Activated CD8-positive, alpha-beta memory T cell treated with anti-CD3 and anti-CD28 coated beads, Interleukin-2, amount 10 ng/mL, durations not matched to agents 7 days and 5 days (primary cell): ENCODE results near the gene MAML3. TPM values are rescaled to one million over a fixed set of nuclear protein-coding genes. Genes with fewer than 3 reads are reported as not detected.

Experiments
- ATAC-seq: fragments of 150-1000 bp; cut with Tn5 transposase; one replicate; pipeline ENCODE4 v1.10.0; 2021; ENCODE audit warnings: moderate library complexity
- CTCF ChIA-PET: fragments of 350-600 bp; sonication (Branson Sonifier 250); formaldehyde crosslinking; loops from one replicate; lab custom pipeline; 2021; ENCODE audit warnings: antibody characterized with exemption; lab: Charles Lee
- DNase-seq: peaks from one replicate; pipeline ENCODE4 v3.0.0-alpha.2; 2020
- H3K27ac Mint-ChIP-seq: one replicate; pipeline ENCODE4 v1.8.0; 2021; ENCODE audit warnings: mild to moderate bottlenecking, mixed read lengths
- H3K27me3 Mint-ChIP-seq: one replicate; pipeline ENCODE4 v1.8.0; 2021; ENCODE audit warnings: mixed read lengths
- H3K36me3 Mint-ChIP-seq: one replicate; pipeline ENCODE4 v1.8.0; 2021; ENCODE audit warnings: mild to moderate bottlenecking, mixed read lengths
- H3K4me1 Mint-ChIP-seq: one replicate; pipeline ENCODE4 v1.8.0; 2021; ENCODE audit warnings: mixed read lengths
- H3K4me3 Mint-ChIP-seq: one replicate; pipeline ENCODE4 v1.8.0; 2021; ENCODE audit warnings: mild to moderate bottlenecking, moderate library complexity, mixed read lengths
- H3K9me3 Mint-ChIP-seq: one replicate; pipeline ENCODE4 v1.8.0; 2022; ENCODE audit warnings: low read depth, mixed read lengths
- total RNA-seq, 2 experiments: library from RNA; stranded (reverse); gene quantifications; one replicate each; pipeline ENCODE4 v1.2.3, GENCODE V29; 2021

MAML3 gene
- total RNA-seq, 2 experiments from 2014 or later = 1.8 to 4.3 TPM

DNA sequence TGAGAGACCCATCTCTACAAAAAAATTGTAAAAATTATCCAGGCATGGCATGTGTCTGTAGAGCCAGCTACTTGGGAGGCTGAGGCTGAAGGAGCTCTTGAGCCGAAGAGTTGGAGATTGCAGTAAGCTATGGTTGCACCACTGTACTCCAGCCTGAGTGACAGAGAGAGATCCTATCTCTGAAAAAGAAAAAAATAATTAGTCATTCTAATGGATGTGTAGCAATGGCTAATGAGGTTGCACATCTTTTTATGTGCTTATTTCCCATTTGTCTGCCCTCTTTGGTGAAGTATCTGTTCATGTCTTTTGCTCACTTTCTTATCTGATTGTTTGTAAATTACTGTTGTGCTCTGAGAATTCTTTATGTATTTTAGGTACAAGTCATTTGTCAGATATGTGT, 19.0 kb upstream of the MAML3 start:
- H3K36me3 Mint-ChIP-seq = no peaks in the 10 kb centered on the region
- H3K27me3 Mint-ChIP-seq = peaks cover 40% of the 10 kb centered on the region
- no peaks in the 10 kb centered on the region for H3K9me3 Mint-ChIP-seq
- DNase-seq (no peak), ATAC-seq (no peak)
- no peak overlapping the region for H3K4me3 Mint-ChIP-seq
- no peak overlapping the region for H3K27ac Mint-ChIP-seq
- peaks cover 8% of the 10 kb centered on the region for H3K4me1 Mint-ChIP-seq
- CTCF ChIA-PET = no interaction called here

DNA sequence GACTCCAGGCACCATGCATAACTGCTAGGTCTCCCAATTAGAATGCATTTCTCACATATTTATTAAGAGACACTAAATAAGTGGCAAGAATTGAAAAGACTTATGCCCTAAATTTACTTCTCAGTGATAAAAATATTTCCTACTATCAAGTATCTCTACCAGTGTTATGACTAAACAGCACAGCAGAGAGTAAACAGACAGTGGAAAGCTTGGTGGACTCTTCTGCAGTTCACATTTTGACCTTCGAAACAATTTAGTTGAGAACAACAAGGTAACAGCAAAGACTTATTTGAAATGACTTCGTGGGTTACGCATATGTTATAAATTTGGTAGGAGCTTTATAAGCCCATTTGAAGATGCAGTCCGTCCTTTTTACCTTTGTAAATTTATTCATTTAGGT, 16.3 kb upstream of the MAML3 start:
- Mint-ChIP-seq H3K27ac (no peak overlapping the region), H3K36me3 (no peaks in the 10 kb centered on the region), H3K4me3 (no peak overlapping the region), H3K9me3 (no peaks in the 10 kb centered on the region), H3K27me3 (peaks cover 33% of the 10 kb centered on the region), H3K4me1 (peaks cover 6% of the 10 kb centered on the region)
- DNase-seq = no peak
- ATAC-seq = no peak
- CTCF ChIA-PET = interaction anchor here (1.2 kb wide), 1 partner anchor 65 kb away, joined by 3 read pairs; no protein-coding TSS in a partner anchor

DNA sequence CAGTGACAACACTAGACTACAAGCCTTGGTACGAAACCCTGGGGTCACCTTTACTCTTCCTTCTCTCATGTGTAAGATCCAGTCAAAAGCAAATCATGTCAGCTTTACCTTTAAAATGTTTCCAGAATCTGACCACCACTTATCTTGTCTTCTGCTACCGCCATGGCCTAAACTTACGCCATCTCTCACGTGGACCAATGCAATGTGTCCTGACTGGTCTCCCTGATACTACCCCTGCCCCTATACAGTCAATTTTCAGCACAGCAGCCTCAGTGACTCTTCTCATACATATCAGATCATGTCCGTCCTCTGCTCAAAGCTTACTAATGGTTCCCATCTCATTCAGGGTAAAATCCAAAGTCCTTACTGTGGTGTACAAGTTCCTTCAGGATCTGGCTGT, 15.0 kb upstream of the MAML3 start:
- H3K4me3 Mint-ChIP-seq = no peak overlapping the region
- DNase-seq (no peak), ATAC-seq (no peak)
- no peaks in the 10 kb centered on the region for H3K36me3 Mint-ChIP-seq
- peaks cover 26% of the 10 kb centered on the region for H3K27me3 Mint-ChIP-seq
- H3K4me1 Mint-ChIP-seq = no peaks in the 10 kb centered on the region
- CTCF ChIA-PET = no interaction called here
- H3K27ac Mint-ChIP-seq = no peak overlapping the region
- no peaks in the 10 kb centered on the region for H3K9me3 Mint-ChIP-seq

DNA sequence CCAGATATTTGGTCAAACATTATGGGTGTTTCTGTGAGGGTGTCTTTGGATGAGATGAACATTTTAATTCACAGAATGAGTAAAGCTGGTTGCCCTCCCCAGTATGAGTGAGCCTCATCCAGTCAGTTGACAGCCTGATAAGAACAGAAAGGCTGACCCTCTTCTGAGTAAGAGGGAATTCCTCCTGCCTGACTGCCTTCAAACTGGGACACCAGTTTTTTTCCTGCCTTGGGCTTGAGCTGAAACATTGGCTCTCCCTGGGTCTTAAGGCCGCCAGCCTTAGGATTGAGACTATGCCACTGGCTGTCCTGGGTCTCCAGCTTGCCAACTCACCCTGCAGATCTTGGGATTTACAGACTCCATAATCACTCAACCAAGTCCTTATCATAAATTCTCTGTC, 14.5 kb upstream of the MAML3 start:
- Mint-ChIP-seq H3K27ac (no peak overlapping the region), H3K27me3 (peaks cover 25% of the 10 kb centered on the region), H3K4me3 (no peak overlapping the region), H3K4me1 (peaks cover 2% of the 10 kb centered on the region), H3K36me3 (no peaks in the 10 kb centered on the region), H3K9me3 (no peaks in the 10 kb centered on the region)
- CTCF ChIA-PET = no interaction called here
- ATAC-seq (no peak), DNase-seq (no peak)

DNA sequence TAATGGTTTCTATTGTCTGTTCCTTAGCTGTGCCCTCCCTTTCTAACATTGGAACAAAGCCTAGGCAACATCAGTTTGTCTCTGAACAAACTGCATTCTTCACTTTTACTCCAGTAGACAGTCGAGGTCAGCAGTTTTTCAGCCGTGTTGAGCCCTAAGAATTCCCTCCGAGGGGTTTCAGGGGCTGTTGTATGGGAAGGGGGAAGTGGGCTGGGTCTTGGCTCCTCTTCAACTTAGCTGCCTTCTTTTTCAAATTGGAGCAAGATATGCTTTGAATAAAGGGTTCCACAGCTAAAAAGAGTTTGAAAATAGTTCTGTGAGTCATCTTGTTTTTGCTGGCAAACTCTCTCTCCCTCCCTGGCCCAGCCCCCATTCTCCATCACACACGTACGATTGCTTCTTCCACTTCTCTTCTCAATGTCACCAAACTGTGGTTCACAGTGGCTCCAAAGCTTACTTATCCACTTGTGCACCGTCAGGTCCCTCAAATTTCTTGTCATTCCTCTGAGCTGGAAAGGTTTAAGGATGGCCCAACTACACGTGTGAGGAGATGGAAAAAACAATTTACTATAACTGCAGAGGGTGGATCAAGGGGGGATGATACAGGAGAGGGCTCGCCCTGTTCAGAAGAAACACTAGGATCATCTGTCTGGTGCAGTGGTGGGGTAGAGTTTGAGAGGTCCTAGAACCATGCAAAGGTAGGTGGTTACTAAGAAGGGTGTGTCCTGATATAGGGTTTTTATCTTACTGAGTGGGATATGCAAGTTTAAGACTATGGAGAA, 9.2 kb upstream of the MAML3 start:
- Mint-ChIP-seq H3K27ac (no peak overlapping the region), H3K4me3 (no peak overlapping the region), H3K4me1 (peaks cover 7% of the 10 kb centered on the region), H3K36me3 (no peaks in the 10 kb centered on the region), H3K9me3 (no peaks in the 10 kb centered on the region), H3K27me3 (peaks cover 9% of the 10 kb centered on the region)
- DNase-seq = no peak
- CTCF ChIA-PET = interaction anchor here (0.5 to 1.5 kb wide), 4 partner anchors 30 to 1223 kb away, joined by 3 to 6 read pairs (median 4); no protein-coding TSS in a partner anchor
- no peak for ATAC-seq

DNA sequence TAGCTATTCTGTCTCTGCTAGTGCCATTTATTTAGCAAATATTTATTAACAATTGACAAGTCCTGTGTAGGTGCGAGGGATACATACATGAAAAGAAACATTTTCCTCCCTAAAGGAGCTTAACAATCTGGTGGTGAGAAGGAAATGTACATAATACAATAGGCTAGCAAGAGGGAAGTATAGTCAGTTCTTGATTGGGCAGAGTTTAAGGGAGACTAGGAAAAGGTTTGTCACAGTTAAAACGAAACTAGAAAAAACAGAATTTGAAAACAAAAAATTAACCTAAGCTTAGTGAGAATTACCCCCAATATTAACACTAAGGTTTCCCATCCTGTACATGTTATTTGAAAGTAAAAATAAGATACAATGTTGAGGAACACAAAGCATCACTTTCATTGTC, 8.6 kb upstream of the MAML3 start:
- DNase-seq = no peak
- Mint-ChIP-seq H3K27me3 (peaks cover 9% of the 10 kb centered on the region), H3K9me3 (no peaks in the 10 kb centered on the region), H3K36me3 (no peaks in the 10 kb centered on the region), H3K4me1 (peaks cover 7% of the 10 kb centered on the region), H3K4me3 (no peak overlapping the region), H3K27ac (no peak overlapping the region)
- CTCF ChIA-PET = interaction anchor here (0.5 to 1.5 kb wide), 5 partner anchors 12 to 1224 kb away, joined by 3 to 6 read pairs (median 5); no protein-coding TSS in a partner anchor
- ATAC-seq = no peak

DNA sequence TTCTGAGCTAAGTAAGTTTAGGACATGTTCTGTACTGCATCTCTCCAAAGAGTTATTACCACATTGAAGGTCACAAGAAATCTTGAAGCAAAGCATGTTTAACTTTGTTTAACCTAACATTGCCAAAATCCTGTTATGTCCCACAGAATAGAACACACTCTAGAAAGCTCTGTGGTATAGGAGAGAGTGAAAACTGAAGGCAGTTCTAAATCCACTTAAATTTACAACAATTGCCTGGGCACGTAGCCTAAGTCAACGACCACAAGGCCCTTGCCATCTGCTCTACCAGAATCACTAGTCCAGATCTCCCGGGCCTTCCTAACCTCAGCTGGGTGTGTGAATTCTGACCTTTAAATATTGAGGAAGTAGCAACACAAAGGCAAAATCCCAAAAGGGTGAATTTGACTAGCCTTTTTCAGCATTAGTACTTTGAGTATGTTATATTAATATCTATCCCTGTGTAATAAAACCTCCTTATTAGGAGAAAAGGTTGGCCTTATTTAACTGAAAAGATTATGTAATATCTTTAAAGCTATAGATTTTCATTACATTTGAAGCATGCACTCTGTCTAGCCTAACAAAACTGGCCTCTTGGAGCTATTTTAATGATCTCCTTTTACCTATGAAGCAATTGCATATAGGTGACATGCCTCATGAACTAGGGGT, 4.5 kb upstream of the MAML3 start:
- H3K9me3 Mint-ChIP-seq = no peaks in the 10 kb centered on the region
- H3K27ac Mint-ChIP-seq = no peak overlapping the region
- ATAC-seq = no peak
- CTCF ChIA-PET = interaction anchor here (1.1 to 3.3 kb wide), 3 partner anchors 94 to 146 kb away, joined by 3 to 17 read pairs (median 5); no protein-coding TSS in a partner anchor
- peaks cover 26% of the 10 kb centered on the region for H3K27me3 Mint-ChIP-seq
- H3K36me3 Mint-ChIP-seq = no peaks in the 10 kb centered on the region
- H3K4me1 Mint-ChIP-seq = peaks cover 35% of the 10 kb centered on the region
- DNase-seq = no peak
- H3K4me3 Mint-ChIP-seq = no peak overlapping the region

DNA sequence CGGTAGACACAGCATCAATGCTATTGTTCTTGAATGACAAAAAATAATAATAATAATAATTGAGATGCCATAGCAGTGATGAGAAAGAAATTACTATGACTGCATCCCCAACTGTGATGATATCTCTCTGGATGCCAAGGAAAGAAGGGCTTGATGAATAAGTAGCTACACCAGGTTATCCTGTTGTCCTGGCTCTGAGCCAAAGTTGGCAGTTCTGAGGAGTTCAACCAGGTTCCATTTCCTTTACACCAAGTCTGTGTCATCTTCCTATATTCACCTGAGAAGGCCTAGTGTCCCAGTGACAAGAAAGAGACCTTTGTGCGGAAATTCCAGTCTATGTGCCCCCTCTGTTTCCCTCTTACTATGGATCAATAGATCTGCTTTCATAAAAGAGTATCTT, 3.4 kb upstream of the MAML3 start:
- H3K4me3 Mint-ChIP-seq = no peak overlapping the region
- no peak overlapping the region for H3K27ac Mint-ChIP-seq
- DNase-seq (no peak), ATAC-seq (no peak)
- no peaks in the 10 kb centered on the region for H3K9me3 Mint-ChIP-seq
- peaks cover 33% of the 10 kb centered on the region for H3K27me3 Mint-ChIP-seq
- peaks cover 32% of the 10 kb centered on the region for H3K4me1 Mint-ChIP-seq
- no peaks in the 10 kb centered on the region for H3K36me3 Mint-ChIP-seq
- CTCF ChIA-PET = interaction anchor here (1.3 to 3.3 kb wide), 2 partner anchors 86 to 96 kb away, joined by 4 to 17 read pairs; no protein-coding TSS in a partner anchor

DNA sequence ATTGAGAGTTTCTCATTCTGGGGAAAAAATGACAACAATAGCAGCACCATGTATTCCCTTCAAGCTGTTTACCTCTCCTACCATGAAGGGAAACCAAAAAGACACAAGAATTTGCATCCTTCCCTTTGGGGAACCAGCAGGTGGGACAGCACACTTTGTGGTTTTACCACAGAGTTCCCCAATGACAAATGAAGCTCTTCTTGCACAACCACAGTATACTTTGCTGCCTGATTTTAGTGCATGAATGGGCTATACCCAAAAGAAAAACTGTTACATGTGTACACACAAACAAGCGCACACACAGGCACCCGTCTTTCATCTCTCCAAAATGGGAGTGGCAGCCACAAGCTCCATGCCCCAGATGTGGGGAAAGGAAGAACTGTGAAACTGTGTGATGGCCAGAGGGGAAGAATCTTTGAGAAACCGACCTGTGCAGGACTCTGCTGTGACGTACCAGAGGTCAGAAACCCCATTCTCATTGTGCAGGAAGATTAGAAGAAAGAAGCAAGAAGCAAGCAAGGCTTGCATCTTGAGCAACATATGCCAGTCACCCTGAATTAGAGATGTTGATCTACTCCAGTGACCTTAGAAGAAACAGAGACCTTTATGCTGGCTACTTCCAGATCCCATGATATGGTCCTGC, 2.7 kb upstream of the MAML3 start:
- peak; percentile 57 for DNase-seq

DNA sequence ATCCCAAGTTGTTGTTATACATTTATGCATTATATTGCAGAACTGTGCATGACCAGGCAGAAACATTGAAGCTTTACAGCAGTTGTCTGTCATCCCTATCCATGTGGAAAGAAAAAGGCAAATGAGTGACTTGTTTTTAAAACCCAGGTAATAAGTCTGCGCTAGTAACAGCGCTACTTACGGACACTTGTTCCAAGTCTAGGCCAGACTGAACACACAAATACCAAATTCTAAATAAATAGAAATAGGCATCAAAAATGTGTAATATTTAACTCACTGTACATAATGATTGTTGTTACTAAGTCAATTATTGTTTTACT, 548 bp upstream of the MAML3 start:
- H3K9me3 Mint-ChIP-seq = no peaks in the 10 kb centered on the region
- DNase-seq (no peak), ATAC-seq (no peak)
- peaks cover 42% of the 10 kb centered on the region for H3K4me1 Mint-ChIP-seq
- no peaks in the 10 kb centered on the region for H3K36me3 Mint-ChIP-seq
- CTCF ChIA-PET = interaction anchor here (1.6 to 2.6 kb wide), 4 partner anchors 83 to 141 kb away, joined by 4 to 20 read pairs (median 6); no protein-coding TSS in a partner anchor
- peaks cover 42% of the 10 kb centered on the region for H3K27me3 Mint-ChIP-seq
- peak overlapping the region; percentile 80 for H3K27ac Mint-ChIP-seq
- H3K4me3 Mint-ChIP-seq = peak overlapping the region; percentile 88

More for the DNA sequence above, 2.7 kb upstream of the MAML3 start:
- peaks cover 33% of the 10 kb centered on the region for H3K27me3 Mint-ChIP-seq
- no peak overlapping the region for H3K27ac Mint-ChIP-seq
- H3K4me3 Mint-ChIP-seq = no peak overlapping the region
- H3K9me3 Mint-ChIP-seq = no peaks in the 10 kb centered on the region
- no peaks in the 10 kb centered on the region for H3K36me3 Mint-ChIP-seq
- CTCF ChIA-PET = interaction anchor here (0.8 to 3.3 kb wide), 6 partner anchors 82 to 104 kb away, joined by 3 to 17 read pairs (median 4); no protein-coding TSS in a partner anchor
- ATAC-seq = no peak
- peaks cover 32% of the 10 kb centered on the region for H3K4me1 Mint-ChIP-seq

DNA sequence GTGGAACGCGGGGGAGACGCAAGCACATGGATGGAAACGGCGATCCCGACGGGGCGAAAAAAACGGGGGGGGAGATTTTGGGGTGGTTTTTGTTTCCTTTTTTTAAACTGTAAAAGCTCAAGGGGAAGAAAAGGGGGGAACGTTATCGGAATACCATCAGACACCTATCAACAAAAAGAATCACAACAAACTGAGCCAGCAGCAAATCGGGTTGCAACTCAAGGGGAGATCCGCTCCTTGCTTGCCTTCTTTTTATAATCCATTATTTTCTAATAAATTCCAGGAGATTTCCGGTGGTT, 616 bp downstream of the MAML3 start:
- Mint-ChIP-seq H3K9me3 (no peaks in the 10 kb centered on the region), H3K4me1 (peaks cover 42% of the 10 kb centered on the region), H3K27ac (peak overlapping the region; percentile 80), H3K4me3 (peak overlapping the region; percentile 88), H3K36me3 (no peaks in the 10 kb centered on the region), H3K27me3 (peaks cover 53% of the 10 kb centered on the region)
- ATAC-seq (no peak), DNase-seq (no peak)
- CTCF ChIA-PET = interaction anchor here (1.3 to 2.7 kb wide), 11 partner anchors 31 to 140 kb away, joined by 3 to 20 read pairs (median 6); no protein-coding TSS in a partner anchor

DNA sequence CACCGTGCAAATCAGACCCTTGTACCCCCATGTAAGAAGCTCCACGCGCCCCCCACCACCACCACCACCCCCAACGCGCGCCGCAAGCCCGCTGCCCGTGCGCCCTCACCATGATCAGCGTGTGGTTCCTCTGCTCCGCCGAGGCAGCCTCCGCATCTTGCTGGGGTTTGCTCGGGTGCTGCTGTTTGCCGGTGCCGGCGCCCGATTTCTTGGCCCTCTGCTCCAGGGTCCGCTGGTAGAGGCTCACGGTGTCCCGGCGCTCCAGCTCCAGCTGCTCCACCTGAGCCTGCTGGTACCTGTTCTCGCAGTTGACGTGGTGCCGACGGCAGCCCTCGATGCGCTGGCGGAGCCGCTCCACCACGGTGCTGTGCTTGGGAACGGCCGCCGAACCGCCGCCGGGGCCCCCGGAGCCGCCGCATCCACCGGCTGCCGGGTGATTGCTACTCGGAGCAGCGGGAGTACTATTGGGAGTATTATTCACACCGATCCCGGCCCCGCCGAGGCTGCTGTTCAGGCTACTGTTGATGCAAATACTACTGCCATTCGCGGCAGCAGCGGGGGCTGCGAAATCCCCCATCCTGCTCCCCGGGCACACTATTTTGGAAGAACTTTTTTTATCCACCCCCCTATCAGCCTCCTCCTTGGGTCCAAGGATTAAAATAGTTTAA, 1.1 kb downstream of the MAML3 start:
- Mint-ChIP-seq H3K36me3 (no peaks in the 10 kb centered on the region), H3K27me3 (peaks cover 57% of the 10 kb centered on the region), H3K27ac (peak overlapping the region; percentile 80), H3K4me1 (peaks cover 42% of the 10 kb centered on the region), H3K9me3 (no peaks in the 10 kb centered on the region), H3K4me3 (peak overlapping the region; percentile 88)
- ATAC-seq (no peak), DNase-seq (peak; percentile 54)
- CTCF ChIA-PET = interaction anchor here (1.0 to 2.7 kb wide), 14 partner anchors 31 to 140 kb away, joined by 3 to 20 read pairs (median 4); no protein-coding TSS in a partner anchor
